Ovary (tissue), 9 donors: ENCODE data around the gene MEGF9. TPM values are rescaled to one million over a fixed set of nuclear protein-coding genes. Genes with fewer than 3 reads are reported as not detected.

Experiments used
- DNase-seq, 5 donors: peaks; one replicate each; pipeline ENCODE4 v3.0.0-alpha.2; 2019 to 2020
- H3K27ac ChIP-seq, 2 donors: fragments of 200-600 bp; one replicate each; pipeline versions ENCODE4 v1.5.1 to v1.8.0; 2019 to 2022
- H3K27me3 ChIP-seq: fragments of 200-600 bp; one replicate; pipeline ENCODE4 v1.8.0; 2022
- H3K36me3 ChIP-seq: fragments of 200-600 bp; sonication (generic); one replicate; pipeline ENCODE4 v1.5.1; 2019
- H3K4me1 ChIP-seq: one replicate; pipeline ENCODE4 v1.8.1; 2013; ENCODE audit warnings: mild to moderate bottlenecking, moderate library complexity; ENCODE audit not compliant: insufficient read depth
- H3K4me3 ChIP-seq: fragments of 200-600 bp; sonication (generic); one replicate; pipeline ENCODE4 v1.5.1; 2017
- H3K9me3 ChIP-seq, 2 donors: fragments of 200-600 bp in 1 of 2; sonication (generic) in 1 of 2; one replicate each; pipeline versions ENCODE4 v1.5.1 to v1.8.1; 2013 to 2019; ENCODE audit warnings: mild to moderate bottlenecking in 1 of 2, moderate library complexity in 1 of 2
- CTCF ChIP-seq, 3 donors: fragments of 450-650 bp in 2 of 3; fragments of 200-600 bp in 1 of 3; IDR thresholded peaks; one replicate each; pipeline versions ENCODE4 v1.5.1 to v1.8.0; 2016 to 2022; ENCODE audit warnings: antibody characterized with exemption in 3 of 3, mild to moderate bottlenecking in 1 of 3
- EP300 ChIP-seq: sonication (generic); formaldehyde crosslinking; IDR thresholded peaks from one replicate; pipeline ENCODE4 v1.6.1; 2017; ENCODE audit warnings: antibody characterized with exemption
- POLR2A ChIP-seq: fragments of 450-650 bp; IDR thresholded peaks from one replicate; pipeline ENCODE4 v1.6.1; 2017; ENCODE audit warnings: antibody characterized with exemption, mild to moderate bottlenecking, moderate library complexity
- WGBS, 3 donors: extraction: QIAGEN DNeasy Blood & Tissue Kit in 1 of 3; methylation state at CpG; one replicate each; pipeline versions ENCODE4 v1.1.5 to v1.1.7; 2013 to 2017; 5-methylcytosine and 5-hydroxymethylcytosine counted together
- intact Hi-C, 4 donors: fragments of 100-400 bp; cut with DNase I; formaldehyde crosslinking; loops; one replicate each; pipeline versions ENCODE4 v1.11.0 to v1.15.1; 2022 to 2023
- polyA plus RNA-seq, 2 donors: library from polyadenylated mRNA; stranded (reverse); fragments of 200-250 nt in 1 of 2; fragments of 350-450 nt in 1 of 2; fragmentation: Illumina TruSeq in 1 of 2; extraction: RNeasy Lipid Tissue Mini Kit (QIAGEN cat#74804) in 1 of 2; gene quantifications; one replicate each; pipeline ENCODE4 v1.2.3, GENCODE V29; 2013 to 2014
- total RNA-seq, 7 donors: library from RNA; depleted of rRNA in 2 of 7; stranded (reverse); fragments of >200 nt in 2 of 7; fragmentation: NEBNext Ultra II Directional in 3 of 7; extraction: Animal tissue kit (Norgen Biotek cat#: 25700) in 3 of 7; gene quantifications; one replicate each; pipeline versions ENCODE4 v1.1.0 to v1.2.4, GENCODE V29; 2016 to 2023
- donor health status: DM: no; HTN: no; CAD: no; lungs with moderate emphysema.
- donor health status: DM: no; HTN: no; CAD: no.
- donor health status: Bipolar disorder and iron deficiency.
- donor health status: DM: yes; HTN: yes; CAD: no.
- donor health status: DM: no; HTN: no; CAD: no.
- donor health status: DM: yes; HTN: yes; CAD: no.

The MEGF9 gene
- total and polyA plus RNA-seq, 9 donors = 9.9 to 27.3 (median 14.6) TPM

- no peak overlapping the region for H3K4me3 ChIP-seq
- DNase-seq = no peak
- no peaks in the 10 kb centered on the region for H3K4me1 ChIP-seq
- H3K9me3 ChIP-seq = no peaks in the 10 kb centered on the region
- intact Hi-C loops = no loop called here
- WGBS, 3 donors = 90 to 98% (median 94%) methylated on average over 1 of the region's 1 CpG
- H3K36me3 ChIP-seq = no peaks in the 10 kb centered on the region
- no peaks in the 10 kb centered on the region for H3K27me3 ChIP-seq
- H3K27ac ChIP-seq = no peak overlapping the region
- no peak for TF ChIP-seq CTCF (IDR thresholded peaks at IDR 0.05)
- TF ChIP-seq EP300 = no peak
- TF ChIP-seq POLR2A = no peak
Observed at GRCh38 chr9:120611690-120612068, 102.6 kb downstream of the MEGF9 start.

GRCh38 chr9:120610975-120611689 lies 103.1 kb downstream of the MEGF9 start:
- TF ChIP-seq CTCF (IDR thresholded peaks at IDR 0.05) = no peak
- TF ChIP-seq POLR2A = no peak
- TF ChIP-seq EP300 = no peak
- intact Hi-C loops = no loop called here
- H3K36me3 ChIP-seq = no peaks in the 10 kb centered on the region
- H3K4me3 ChIP-seq = no peak overlapping the region
- no peak overlapping the region for H3K27ac ChIP-seq
- H3K4me1 ChIP-seq = no peaks in the 10 kb centered on the region
- DNase-seq = no peak
- no peaks in the 10 kb centered on the region for H3K9me3 ChIP-seq
- no peaks in the 10 kb centered on the region for H3K27me3 ChIP-seq

- H3K27ac ChIP-seq = no peak overlapping the region
- no peak overlapping the region for H3K4me3 ChIP-seq
- no peak for DNase-seq
- no peaks in the 10 kb centered on the region for H3K9me3 ChIP-seq
- intact Hi-C loops = no loop called here
- H3K36me3 ChIP-seq = no peaks in the 10 kb centered on the region
- 91 to 93% (median 92%) methylated on average over 2 of the region's 2 CpGs for WGBS, 3 donors
- H3K4me1 ChIP-seq = no peaks in the 10 kb centered on the region
- TF ChIP-seq EP300 (no peak), CTCF (IDR thresholded peaks at IDR 0.05) (no peak), POLR2A (no peak)
- H3K27me3 ChIP-seq = no peaks in the 10 kb centered on the region
Observed at GRCh38 chr9:120609636-120610035, 104.6 kb downstream of the MEGF9 start.

GRCh38 chr9:120608421-120608820 lies 105.8 kb downstream of the MEGF9 start:
- no peaks in the 10 kb centered on the region for H3K36me3 ChIP-seq
- H3K4me3 ChIP-seq = no peak overlapping the region
- DNase-seq = no peak
- no peaks in the 10 kb centered on the region for H3K9me3 ChIP-seq
- no peaks in the 10 kb centered on the region for H3K27me3 ChIP-seq
- H3K27ac ChIP-seq = no peak overlapping the region
- intact Hi-C loops = no loop called here
- TF ChIP-seq EP300 = no peak
- no peak for TF ChIP-seq POLR2A
- TF ChIP-seq CTCF (IDR thresholded peaks at IDR 0.05) = no peak
- no peaks in the 10 kb centered on the region for H3K4me1 ChIP-seq
